H1 (cell line): ENCODE data around the gene DNMT3L. TPM values are rescaled to one million over a fixed set of nuclear protein-coding genes. Genes with fewer than 3 reads are reported as not detected.

Experiments
- CTCF ChIA-PET: fragments of 300-600 bp; sonication (Branson Sonifier 250); formaldehyde crosslinking; loops from one replicate; lab custom pipeline; 2021; ENCODE audit not compliant: partially characterized antibody; lab: Charles Lee
- POLR2A ChIA-PET: fragments of 300-600 bp; sonication (Branson Sonifier 250); formaldehyde crosslinking; loops from one replicate; lab custom pipeline; 2021; ENCODE audit warnings: inconsistent platforms; ENCODE audit not compliant: partially characterized antibody; lab: Charles Lee
- DNase-seq, 2 experiments: peaks; one replicate each; pipeline versions ENCODE4 v3.0.0 to v3.0.0-alpha.2; 2010 to 2022; ENCODE audit warnings: low spot score in 2 of 2, low read depth in 1 of 2, mixed read lengths in 1 of 2
- FAIRE-seq: peaks from 2 replicates; lab custom pipeline; 2011; peaks lifted over from hg19 to GRCh38; lab: Jason Lieb, UNC
- H2AFZ ChIP-seq: 2 replicates; pipeline ENCODE4 v1.8.1; 2012; ENCODE audit warnings: low read length, inconsistent platforms
- H2AK5ac ChIP-seq: 2 replicates; pipeline ENCODE4 v1.6.1; 2013; ENCODE audit warnings: low read depth, low read length
- H2BK120ac ChIP-seq: replicated peaks from 2 replicates; pipeline ENCODE3; 2013; ENCODE audit warnings: low read depth, low read length, inconsistent platforms
- H2BK12ac ChIP-seq: 2 replicates; pipeline ENCODE4 v1.6.1; 2013; ENCODE audit warnings: low read depth, low read length
- H2BK15ac ChIP-seq: 2 replicates; pipeline ENCODE4 v1.6.1; 2013; ENCODE audit warnings: low read length
- H2BK20ac ChIP-seq: 2 replicates; pipeline ENCODE4 v1.6.1; 2013; ENCODE audit warnings: low read length
- H2BK5ac ChIP-seq: 2 replicates; pipeline ENCODE4 v1.6.1; 2013; ENCODE audit warnings: low read depth, low read length
- H3K14ac ChIP-seq: 2 replicates; pipeline ENCODE4 v1.6.1; 2013; ENCODE audit warnings: inconsistent platforms; ENCODE audit not compliant: insufficient read length
- H3K18ac ChIP-seq: 2 replicates; pipeline ENCODE4 v1.6.1; 2013; ENCODE audit warnings: low read length; ENCODE audit errors: extremely low read depth
- H3K23ac ChIP-seq: 2 replicates; pipeline ENCODE4 v1.6.1; 2013; ENCODE audit warnings: inconsistent platforms; ENCODE audit not compliant: insufficient read length
- H3K23me2 ChIP-seq: 2 replicates; pipeline ENCODE4 v1.6.1; 2013; ENCODE audit warnings: low read depth, low read length
- H3K27ac ChIP-seq: 2 replicates; pipeline ENCODE4 v1.6.1; 2011; ENCODE audit warnings: low read depth, low read length, inconsistent platforms
- H3K27me3 ChIP-seq, 4 experiments: replicated peaks in 1 of 4; 1 replicate in 1 of 4; 2 replicates in 3 of 4; pipeline versions ENCODE4 v1.6.1 to v1.8.1; 2011 to 2013; ENCODE audit warnings: low read length in 3 of 4, mild to moderate bottlenecking in 3 of 4, inconsistent platforms in 2 of 4, mixed read lengths in 2 of 4, moderate library complexity in 1 of 4; ENCODE audit not compliant: control insufficient read depth in 3 of 4, insufficient read depth in 3 of 4; ENCODE audit errors: extremely low read depth in 1 of 4
- H3K36me3 ChIP-seq, 4 experiments: 2 replicates each; pipeline versions ENCODE4 v1.6.1 to v1.8.1; 2011 to 2013; ENCODE audit warnings: mild to moderate bottlenecking in 4 of 4, low read length in 3 of 4, moderate library complexity in 2 of 4, control low read depth in 1 of 4, inconsistent platforms in 1 of 4; ENCODE audit not compliant: insufficient read depth in 4 of 4, control insufficient read depth in 2 of 4
- H3K4ac ChIP-seq: replicated peaks from 2 replicates; pipeline ENCODE3; 2013; ENCODE audit warnings: low read length, low read depth, mixed read lengths, inconsistent platforms; ENCODE audit not compliant: insufficient read length
- H3K4me1 ChIP-seq, 4 experiments: replicated peaks in 1 of 4; 1 replicate in 1 of 4; 2 replicates in 3 of 4; pipeline versions ENCODE4 v1.6.1 to v1.8.1; 2011 to 2013; ENCODE audit warnings: low read length in 3 of 4, inconsistent platforms in 2 of 4, mixed read lengths in 1 of 4; ENCODE audit not compliant: insufficient read depth in 4 of 4, control insufficient read depth in 3 of 4
- H3K4me2 ChIP-seq, 2 experiments: 2 replicates each; pipeline versions ENCODE4 v1.6.1 to v1.8.1; 2011 to 2013; ENCODE audit warnings: low read depth in 2 of 2, low read length in 2 of 2, control low read depth in 1 of 2, inconsistent platforms in 1 of 2, mild to moderate bottlenecking in 1 of 2; ENCODE audit not compliant: insufficient read depth in 1 of 2
- H3K4me3 ChIP-seq, 4 experiments: fragments of 200-600, 300-600 bp in 1 of 4; sonication (generic), shearing (Covaris generic), sonication (Bioruptor Twin) in 1 of 4; 2 replicates each; pipeline versions ENCODE4 v1.5.1 to v1.8.1; 2011 to 2016; ENCODE audit warnings: low read length in 4 of 4, low read depth in 3 of 4, control low read depth in 2 of 4, inconsistent platforms in 2 of 4, mild to moderate bottlenecking in 2 of 4, mixed read lengths in 1 of 4, moderate library complexity in 1 of 4; ENCODE audit not compliant: insufficient read depth in 2 of 4; ENCODE audit errors: extremely low read depth in 1 of 4
- H3K56ac ChIP-seq: replicated peaks from 2 replicates; pipeline ENCODE3; 2013; ENCODE audit warnings: low read depth, mild to moderate bottlenecking, mixed read lengths, low read length, inconsistent platforms; ENCODE audit not compliant: insufficient read length
- H3K79me1 ChIP-seq: 2 replicates; pipeline ENCODE4 v1.6.1; 2013; ENCODE audit warnings: low read depth, low read length, control low read depth
- H3K79me2 ChIP-seq, 2 experiments: 2 replicates each; pipeline versions ENCODE4 v1.6.1 to v1.8.1; 2012 to 2013; ENCODE audit warnings: low read length in 2 of 2, mild to moderate bottlenecking in 2 of 2, inconsistent platforms in 1 of 2; ENCODE audit not compliant: insufficient read depth in 2 of 2, control insufficient read depth in 1 of 2
- H3K9ac ChIP-seq, 4 experiments: replicated peaks in 1 of 4; 1 replicate in 1 of 4; 2 replicates in 3 of 4; pipeline versions ENCODE4 v1.6.1 to v1.8.1; 2011 to 2013; ENCODE audit warnings: low read depth in 3 of 4, low read length in 3 of 4, control low read depth in 2 of 4, mild to moderate bottlenecking in 2 of 4, moderate library complexity in 2 of 4, inconsistent platforms in 1 of 4; ENCODE audit errors: extremely low read depth in 1 of 4
- H3K9me3 ChIP-seq, 2 experiments: 2 replicates each; pipeline versions ENCODE4 v1.6.1 to v1.8.1; 2012 to 2013; ENCODE audit warnings: mild to moderate bottlenecking in 2 of 2, moderate library complexity in 2 of 2, control low read depth in 1 of 2, inconsistent platforms in 1 of 2, low read depth in 1 of 2, low read length in 1 of 2, mixed read lengths in 1 of 2; ENCODE audit not compliant: insufficient read depth in 2 of 2
- H4K20me1 ChIP-seq, 2 experiments: replicated peaks in 1 of 2; 2 replicates each; pipeline versions ENCODE3 to v1.8.1; 2011 to 2013; ENCODE audit warnings: inconsistent platforms in 2 of 2, low read length in 2 of 2, mild to moderate bottlenecking in 1 of 2; ENCODE audit not compliant: insufficient read depth in 2 of 2, control insufficient read depth in 1 of 2
- H4K5ac ChIP-seq: 2 replicates; pipeline ENCODE4 v1.6.1; 2013; ENCODE audit warnings: low read length, low read depth, mixed read lengths, inconsistent platforms; ENCODE audit not compliant: insufficient read length
- H4K8ac ChIP-seq: 2 replicates; pipeline ENCODE4 v1.8.0; 2013; ENCODE audit warnings: mild to moderate bottlenecking, moderate library complexity, low read length, inconsistent platforms; ENCODE audit not compliant: insufficient read depth; ENCODE audit errors: extremely low read depth
- H4K91ac ChIP-seq: replicated peaks from 2 replicates; pipeline ENCODE3; 2013; ENCODE audit warnings: low read length, mixed read lengths, inconsistent platforms; ENCODE audit not compliant: insufficient read length
- ATF3 ChIP-seq: IDR thresholded peaks from 2 replicates; pipeline ENCODE4 v1.6.1; 2011; ENCODE audit warnings: low read depth, mild to moderate bottlenecking, low read length; ENCODE audit not compliant: insufficient read depth
- BCL11A ChIP-seq, 2 experiments: IDR thresholded peaks; one replicate each; pipeline ENCODE4 v1.6.1; 2011; ENCODE audit warnings: low read depth in 2 of 2, low read length in 2 of 2, mild to moderate bottlenecking in 2 of 2
- CHD1 ChIP-seq: IDR thresholded peaks from 2 replicates; pipeline ENCODE4 v1.6.1; 2012; ENCODE audit warnings: low read depth, low read length, improper control_type of control experiment
- HDAC2 ChIP-seq, 2 experiments: fragments of 300-600 bp in 1 of 2; sonication (generic) in 1 of 2; IDR thresholded peaks; 2 replicates each; pipeline ENCODE4 v1.6.1; 2011 to 2012; ENCODE audit warnings: low read depth in 2 of 2, low read length in 2 of 2, mild to moderate bottlenecking in 2 of 2, moderate library complexity in 2 of 2, borderline replicate concordance in 1 of 2, inconsistent platforms in 1 of 2
- MAFK ChIP-seq: IDR thresholded peaks from 2 replicates; pipeline ENCODE4 v1.6.1; 2012; ENCODE audit warnings: low read depth, mild to moderate bottlenecking, improper control_type of control experiment, low read length
- PHF8 ChIP-seq: fragments of 200-600 bp; sonication (generic); conservative IDR thresholded peaks from 2 replicates; pipeline ENCODE4 v1.7.1; 2012; ENCODE audit warnings: low read depth, mild to moderate bottlenecking, inconsistent platforms, low read length, moderate library complexity
- RFX5 ChIP-seq: IDR thresholded peaks from 2 replicates; pipeline ENCODE4 v1.6.1; 2011; ENCODE audit warnings: low read depth, low read length, improper control_type of control experiment, borderline replicate concordance
- RXRA ChIP-seq: IDR thresholded peaks from 2 replicates; pipeline ENCODE4 v1.6.1; 2011; ENCODE audit warnings: low read depth, mild to moderate bottlenecking, low read length, moderate library complexity; ENCODE audit not compliant: insufficient read depth
- SP1 ChIP-seq: IDR thresholded peaks from 2 replicates; pipeline ENCODE4 v1.6.1; 2011; ENCODE audit warnings: low read depth, low read length
- TAF7 ChIP-seq: optimal IDR thresholded peaks from 2 replicates; pipeline ENCODE3; 2011; ENCODE audit warnings: low read depth, mild to moderate bottlenecking, inconsistent platforms, low read length, moderate library complexity, borderline replicate concordance
- YY1 ChIP-seq: IDR thresholded peaks from 2 replicates; pipeline ENCODE4 v1.6.1; 2011; ENCODE audit warnings: low read depth, mild to moderate bottlenecking, low read length
- WGBS, 2 experiments: shearing (Covaris generic) in 1 of 2; methylation state at CpG; one replicate each; pipeline versions ENCODE4 v1.1.6 to v1.1.7; 2013 to 2015; ENCODE audit warnings: low lambda C conversion rate in 2 of 2, mixed read lengths in 2 of 2, inconsistent platforms in 1 of 2, low coverage in 1 of 2, missing lambda C conversion rate in 1 of 2; ENCODE audit not compliant: insufficient replicate concordance in 2 of 2, insufficient coverage in 1 of 2, insufficient read length in 1 of 2; ENCODE audit errors: extremely low coverage in 1 of 2, missing lambda C conversion rate in 1 of 2; 5-methylcytosine and 5-hydroxymethylcytosine counted together
- polyA plus RNA-seq, 7 experiments: library from polyadenylated mRNA; depleted of rRNA in 3 of 7; stranded (reverse) in 5 of 7; unstranded in 2 of 7; fragments of >200 nt in 5 of 7; fragments of 200-250 nt in 2 of 7; gene quantifications; 1 replicate in 5 of 7; 2 replicates in 1 of 7; 4 replicates in 1 of 7; pipeline versions ENCODE4 v1.2.1 to v1.2.3, GENCODE V29; 2011 to 2013; ENCODE audit warnings: missing spikeins in 2 of 7, mixed read lengths in 2 of 7
- total RNA-seq: library from RNA; stranded (reverse); fragmentation: NEBNext Ultra II Directional; extraction: Animal tissue kit (Norgen Biotek cat#: 25700); gene quantifications from 2 replicates; pipeline ENCODE4 v1.2.1, GENCODE V29; 2021

Gene DNMT3L
- total and polyA plus RNA-seq, 2 of the 8 experiments (the other 6 are each of a cell fraction or from before 2014, with no cell fraction given) = 0.06 TPM; not detected in 1

DNA sequence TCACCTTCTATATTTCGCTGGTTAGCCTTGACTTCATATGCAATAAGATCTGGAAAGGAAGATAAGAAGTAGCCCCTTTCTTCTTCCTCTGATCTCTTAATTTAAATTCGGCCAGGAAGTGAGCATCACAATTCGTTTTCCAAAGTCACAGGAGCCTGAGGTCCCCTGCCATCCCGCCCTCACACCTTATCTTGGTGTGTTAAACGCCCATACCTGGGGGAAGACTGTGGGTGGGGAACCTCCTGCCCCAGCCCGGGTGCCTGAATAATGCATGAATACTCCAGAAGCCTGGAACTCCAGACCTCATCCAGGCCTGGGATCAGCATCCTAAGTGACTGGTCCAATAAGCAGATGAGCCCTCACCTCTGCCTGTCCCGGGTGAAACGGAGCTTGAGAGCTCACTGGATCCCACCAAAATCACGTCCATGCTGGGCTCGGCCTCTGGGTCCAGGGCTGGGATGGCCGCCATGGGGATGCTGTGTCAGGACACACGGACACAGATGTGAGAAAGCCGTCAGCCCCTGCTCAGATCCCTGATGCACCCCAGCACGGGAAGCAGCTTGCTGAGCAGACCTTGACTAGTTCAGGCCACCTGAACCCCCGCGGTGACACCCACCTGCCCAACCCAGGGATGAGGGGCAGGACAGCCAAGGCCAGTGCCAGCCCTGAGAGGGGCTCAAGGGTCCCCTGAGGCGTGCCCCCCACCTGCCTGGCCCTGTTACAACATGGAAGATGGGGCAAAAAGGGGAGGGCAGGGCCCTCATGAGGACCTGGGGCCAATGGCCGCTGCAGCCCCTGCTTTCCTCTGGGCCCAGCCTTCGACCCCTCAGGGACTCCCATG lies 686 bp downstream of the DNMT3L start:
- Histone ChIP-seq H3K23ac (no peak overlapping the region), H3K9me3 (no peaks in the 10 kb centered on the region), H3K56ac (no peak overlapping the region), H2AFZ (no peak overlapping the region), H3K4me1 (peaks cover 0 to 7% (median 4%) of the 10 kb centered on the region in 4 experiments; a peak in 6 of 7 replicates), H2BK15ac (peak overlapping the region; percentile 98; the same call in 1 of the 2 replicates), H4K91ac (peak overlapping the region; percentile 73), H4K20me1 (no peaks in the 10 kb centered on the region), H4K8ac (peak overlapping the region; percentile 51; the same call in 1 of the 2 replicates), H4K5ac (no peak overlapping the region), H3K9ac (no peak overlapping the region), H3K36me3 (no peaks in the 10 kb centered on the region), H3K79me1 (no peaks in the 10 kb centered on the region), H3K79me2 (no peaks in the 10 kb centered on the region), H3K27ac (no peak overlapping the region), H3K27me3 (no peaks in the 10 kb centered on the region), H3K18ac (no peak overlapping the region), H2BK12ac (peak overlapping the region; percentile 43; the same call in 1 of the 2 replicates), H3K4ac (no peak overlapping the region), H2BK120ac (no peak overlapping the region), H3K23me2 (no peaks in the 10 kb centered on the region), H3K4me3 (no peak overlapping the region), H2BK20ac (no peak overlapping the region), H3K14ac (no peak overlapping the region), H2BK5ac (no peak overlapping the region; the same call in 1 of the 2 replicates), H2AK5ac (peak overlapping the region; percentile 65; the same call in 1 of the 2 replicates), H3K4me2 (no peak overlapping the region)
- no peak for FAIRE-seq
- 90% methylated on average over 19 of the region's 19 CpGs; no CpG with 5 or more reads in 1 of the 2 experiments for WGBS, 2 experiments
- no peak for DNase-seq
- ChIA-PET POLR2A (no interaction called here), CTCF (interaction anchor here (2.6 kb wide), 1 partner anchor 36 kb away, joined by 8 read pairs; no protein-coding TSS in a partner anchor)
- TF ChIP-seq BCL11A (IDR thresholded peaks at IDR 0.05; ENCODE audit: low read depth in 2 of 2, low read length in 2 of 2) (no peak), TAF7 (no peak), SP1 (no peak), HDAC2 (IDR thresholded peaks at IDR 0.05; ENCODE audit: borderline replicate concordance in 1 of 2, low read depth in 2 of 2, low read length in 2 of 2) (no peak), MAFK (no peak), YY1 (no peak), PHF8 (no peak), RFX5 (no peak), ATF3 (no peak), CHD1 (no peak), RXRA (no peak)
